Naive B cell (primary cell): ENCODE data around the gene LDLRAD3. TPM values are rescaled to one million over a fixed set of nuclear protein-coding genes. Genes with fewer than 3 reads are reported as not detected.
"Not testable (repeated sequence)": the region's sequence is repeated elsewhere in the genome, so short reads cannot be mapped to it uniquely, and the experiment has no call there.

Source experiments
- ATAC-seq, 2 donors: fragments of 150-1000 bp; cut with Tn5 transposase; 2 replicates each; pipeline ENCODE4 v1.10.0; 2021; ENCODE audit warnings: low read depth in 2 of 2, mild to moderate bottlenecking in 2 of 2, moderate library complexity in 2 of 2
- DNase-seq: peaks from one replicate; pipeline ENCODE4 v3.0.0; 2022
- H3K27ac Mint-ChIP-seq, 6 donors: one replicate each; pipeline ENCODE4 v1.8.0; 2020 to 2022; ENCODE audit warnings: mild to moderate bottlenecking in 6 of 6, mixed read lengths in 6 of 6, moderate library complexity in 5 of 6, inconsistent platforms in 2 of 6
- H3K27me3 Mint-ChIP-seq, 3 donors: one replicate each; pipeline ENCODE4 v1.8.0; 2021 to 2022; ENCODE audit warnings: mixed read lengths in 3 of 3, mild to moderate bottlenecking in 1 of 3
- H3K36me3 Mint-ChIP-seq, 2 donors: one replicate each; pipeline ENCODE4 v1.8.0; 2020 to 2022; ENCODE audit warnings: mixed read lengths in 2 of 2, inconsistent platforms in 1 of 2, mild to moderate bottlenecking in 1 of 2
- H3K4me1 Mint-ChIP-seq, 3 donors: one replicate each; pipeline ENCODE4 v1.8.0; 2020 to 2022; ENCODE audit warnings: mixed read lengths in 3 of 3, inconsistent platforms in 1 of 3, mild to moderate bottlenecking in 1 of 3, moderate library complexity in 1 of 3
- H3K4me3 Mint-ChIP-seq, 8 donors: one replicate each; pipeline ENCODE4 v1.8.0; 2020 to 2022; ENCODE audit warnings: mild to moderate bottlenecking in 8 of 8, mixed read lengths in 8 of 8, moderate library complexity in 8 of 8, inconsistent platforms in 2 of 8
- H3K9me3 Mint-ChIP-seq, 7 donors: one replicate each; pipeline ENCODE4 v1.8.0; 2020 to 2022; ENCODE audit warnings: mixed read lengths in 7 of 7, mild to moderate bottlenecking in 5 of 7, inconsistent platforms in 2 of 7, moderate library complexity in 1 of 7
- polyA plus RNA-seq, 6 donors: library from polyadenylated mRNA; unstranded; fragments of 300-500 nt; fragmentation: Illumina TruSeq; gene quantifications; one replicate each; pipeline ENCODE4 v1.2.3, GENCODE V29; 2021; ENCODE audit warnings: low read depth in 6 of 6

LDLRAD3 gene
- polyA plus RNA-seq, 6 donors from 2014 or later, result 0.17 to 0.27 TPM; not detected in 4

GRCh38 chr11:36165621-36166397, 221.9 kb downstream of the LDLRAD3 start:
- Mint-ChIP-seq H3K9me3 (peaks cover 0 to 4% (median 0%) of the 10 kb centered on the region in 7 donors), H3K27me3 (peaks cover 0 to 6% (median 4%) of the 10 kb centered on the region in 3 donors)
- ATAC-seq, result no peak

GRCh38 chr11:36167073-36167472, 223.2 kb downstream of the LDLRAD3 start:
- Mint-ChIP-seq H3K27ac (no peak overlapping the region), H3K4me1 (no peaks in the 10 kb centered on the region), H3K27me3 (peaks cover 4 to 19% (median 10%) of the 10 kb centered on the region in 3 donors), H3K36me3 (no peaks in the 10 kb centered on the region), H3K4me3 (no peak overlapping the region), H3K9me3 (peaks cover 0 to 13% (median 5%) of the 10 kb centered on the region in 7 donors)
- no peak for DNase-seq
- no peak for ATAC-seq

More at GRCh38 chr11:36165621-36166397, 221.9 kb downstream of the LDLRAD3 start:
- H3K36me3 Mint-ChIP-seq, result no peaks in the 10 kb centered on the region
- no peak overlapping the region for H3K4me3 Mint-ChIP-seq
- no peak overlapping the region for H3K27ac Mint-ChIP-seq
- DNase-seq, result no peak
- no peaks in the 10 kb centered on the region for H3K4me1 Mint-ChIP-seq

- Mint-ChIP-seq H3K4me3 (no peak overlapping the region), H3K4me1 (no peaks in the 10 kb centered on the region), H3K27me3 (peaks cover 3 to 20% (median 10%) of the 10 kb centered on the region in 3 donors), H3K36me3 (no peaks in the 10 kb centered on the region), H3K9me3 (peaks cover 2 to 20% (median 5%) of the 10 kb centered on the region in 7 donors), H3K27ac (no peak overlapping the region)
- DNase-seq, result no peak
- no peak for ATAC-seq
Measured at GRCh38 chr11:36167729-36168128, 223.9 kb downstream of the LDLRAD3 start.

GRCh38 chr11:36177836-36178235, 234.0 kb downstream of the LDLRAD3 start:
- DNase-seq (no peak), ATAC-seq (no peak)
- peaks cover 12 to 35% (median 20%) of the 10 kb centered on the region in 3 donors for H3K27me3 Mint-ChIP-seq
- no peak overlapping the region for H3K27ac Mint-ChIP-seq
- H3K36me3 Mint-ChIP-seq, result no peaks in the 10 kb centered on the region
- H3K4me1 Mint-ChIP-seq, result no peaks in the 10 kb centered on the region
- no peak overlapping the region for H3K4me3 Mint-ChIP-seq
- peaks cover 0 to 5% (median 0%) of the 10 kb centered on the region in 7 donors for H3K9me3 Mint-ChIP-seq

- H3K27ac Mint-ChIP-seq, result no peak overlapping the region
- no peak for ATAC-seq
- H3K4me1 Mint-ChIP-seq, result no peaks in the 10 kb centered on the region
Measured at GRCh38 chr11:36186340-36187175, 242.7 kb downstream of the LDLRAD3 start.

GRCh38 chr11:36187622-36188021, 243.8 kb downstream of the LDLRAD3 start:
- Mint-ChIP-seq H3K27me3 (peaks cover 3 to 8% (median 8%) of the 10 kb centered on the region in 3 donors), H3K36me3 (no peaks in the 10 kb centered on the region), H3K9me3 (peaks cover 0 to 2% (median 0%) of the 10 kb centered on the region in 7 donors), H3K4me3 (no peak overlapping the region), H3K4me1 (no peaks in the 10 kb centered on the region), H3K27ac (no peak overlapping the region)
- DNase-seq (no peak), ATAC-seq (no peak)

More at GRCh38 chr11:36186340-36187175, 242.7 kb downstream of the LDLRAD3 start:
- Mint-ChIP-seq H3K4me3 (no peak overlapping the region), H3K9me3 (peaks cover 0 to 2% (median 0%) of the 10 kb centered on the region in 7 donors), H3K36me3 (no peaks in the 10 kb centered on the region), H3K27me3 (peaks cover 3 to 10% (median 8%) of the 10 kb centered on the region in 3 donors)
- no peak for DNase-seq

GRCh38 chr11:36189735-36190134, 245.9 kb downstream of the LDLRAD3 start:
- H3K27ac Mint-ChIP-seq, DNase-seq, H3K4me3 Mint-ChIP-seq, H3K36me3 Mint-ChIP-seq, ATAC-seq, H3K4me1 Mint-ChIP-seq, H3K9me3 Mint-ChIP-seq: not testable (repeated sequence)
- H3K27me3 Mint-ChIP-seq, result peaks cover 3 to 15% (median 6%) of the 10 kb centered on the region in 3 donors

- Mint-ChIP-seq H3K4me1 (no peaks in the 10 kb centered on the region), H3K9me3 (peaks cover 0 to 2% (median 0%) of the 10 kb centered on the region in 7 donors), H3K4me3 (no peak overlapping the region), H3K27ac (no peak overlapping the region), H3K36me3 (no peaks in the 10 kb centered on the region), H3K27me3 (peaks cover 0 to 8% (median 0%) of the 10 kb centered on the region in 3 donors)
- ATAC-seq, result no peak
- DNase-seq, result no peak
Measured at GRCh38 chr11:36191941-36192340, 248.1 kb downstream of the LDLRAD3 start.

GRCh38 chr11:36192425-36193289, 248.8 kb downstream of the LDLRAD3 start:
- ATAC-seq, result no peak

GRCh38 chr11:36193290-36193619, 249.4 kb downstream of the LDLRAD3 start:
- Mint-ChIP-seq H3K4me1 (no peaks in the 10 kb centered on the region), H3K36me3 (no peaks in the 10 kb centered on the region), H3K27ac (no peak overlapping the region), H3K4me3 (no peak overlapping the region), H3K27me3 (peaks cover 0 to 8% (median 0%) of the 10 kb centered on the region in 3 donors), H3K9me3 (peaks cover 0 to 2% (median 0%) of the 10 kb centered on the region in 7 donors)
- ATAC-seq, result no peak
- DNase-seq, result no peak

More at GRCh38 chr11:36192425-36193289, 248.8 kb downstream of the LDLRAD3 start:
- Mint-ChIP-seq H3K27ac (no peak overlapping the region), H3K36me3 (no peaks in the 10 kb centered on the region), H3K9me3 (peaks cover 0 to 2% (median 0%) of the 10 kb centered on the region in 7 donors), H3K27me3 (peaks cover 0 to 8% (median 0%) of the 10 kb centered on the region in 3 donors), H3K4me1 (no peaks in the 10 kb centered on the region), H3K4me3 (no peak overlapping the region)
- no peak for DNase-seq

GRCh38 chr11:36193721-36194120, 249.9 kb downstream of the LDLRAD3 start:
- H3K4me1 Mint-ChIP-seq, result no peaks in the 10 kb centered on the region
- no peak overlapping the region for H3K27ac Mint-ChIP-seq
- H3K27me3 Mint-ChIP-seq, result peaks cover 0 to 8% (median 0%) of the 10 kb centered on the region in 3 donors
- ATAC-seq (no peak), DNase-seq (no peak)
- no peaks in the 10 kb centered on the region for H3K36me3 Mint-ChIP-seq
- H3K9me3 Mint-ChIP-seq, result peaks cover 0 to 2% (median 0%) of the 10 kb centered on the region in 7 donors
- H3K4me3 Mint-ChIP-seq, result no peak overlapping the region

GRCh38 chr11:36195496-36196354, 251.9 kb downstream of the LDLRAD3 start:
- no peaks in the 10 kb centered on the region for H3K4me1 Mint-ChIP-seq

More at GRCh38 chr11:36195496-36196354, 251.9 kb downstream of the LDLRAD3 start:
- Mint-ChIP-seq H3K9me3 (peaks cover 0 to 4% (median 0%) of the 10 kb centered on the region in 7 donors), H3K4me3 (no peak overlapping the region), H3K27ac (no peak overlapping the region), H3K36me3 (no peaks in the 10 kb centered on the region), H3K27me3 (peaks cover 7 to 14% (median 8%) of the 10 kb centered on the region in 3 donors)
- ATAC-seq (no peak), DNase-seq (no peak)
